ENCODE data around the gene SERPINE3. TPM values are rescaled to one million over a fixed set of nuclear protein-coding genes. Genes with fewer than 3 reads are reported as not detected.

The SERPINE3 gene
- total RNA-seq, 2 donors from 2014 or later, result not detected

- H3K9ac ChIP-seq (ENCODE audit: low read depth in 2 of 2, low read length in 2 of 2), result no peak overlapping the region
- H3K9me3 ChIP-seq, result no peaks in the 10 kb centered on the region
- TF ChIP-seq CTCF (IDR thresholded peaks at IDR 0.05), result no peak
- no peaks in the 10 kb centered on the region for H3K36me3 ChIP-seq
- intact Hi-C loops (cut with DNase I), result no loop called here
- no peak for DNase-seq
- H3K4me3 ChIP-seq, result no peak overlapping the region
- H3K27me3 ChIP-seq, result no peaks in the 10 kb centered on the region
- H3K4me1 ChIP-seq, result no peaks in the 10 kb centered on the region
- H3K27ac ChIP-seq, result no peak overlapping the region
Measured at GRCh38 chr13:51331354-51331861, 8.1 kb upstream of the SERPINE3 start.

- no peak for TF ChIP-seq CTCF (IDR thresholded peaks at IDR 0.05)
- no peak overlapping the region for H3K4me3 ChIP-seq
- intact Hi-C loops (cut with DNase I), result no loop called here
- H3K9ac ChIP-seq (ENCODE audit: low read depth in 2 of 2, low read length in 2 of 2), result no peak overlapping the region
- H3K36me3 ChIP-seq, result no peaks in the 10 kb centered on the region
- no peak for DNase-seq
- no peaks in the 10 kb centered on the region for H3K27me3 ChIP-seq
- no peaks in the 10 kb centered on the region for H3K9me3 ChIP-seq
- no peak overlapping the region for H3K27ac ChIP-seq
- H3K4me1 ChIP-seq, result no peaks in the 10 kb centered on the region
Measured at GRCh38 chr13:51332566-51333361, 6.7 kb upstream of the SERPINE3 start.

GRCh38 chr13:51333421-51333820 is 6.1 kb upstream of the SERPINE3 start:
- DNase-seq, result no peak
- no peak overlapping the region for H3K9ac ChIP-seq (ENCODE audit: low read depth in 2 of 2, low read length in 2 of 2)
- no peaks in the 10 kb centered on the region for H3K4me1 ChIP-seq
- H3K9me3 ChIP-seq, result no peaks in the 10 kb centered on the region
- no peak overlapping the region for H3K27ac ChIP-seq
- intact Hi-C loops (cut with DNase I), result no loop called here
- no peak for TF ChIP-seq CTCF (IDR thresholded peaks at IDR 0.05)
- H3K27me3 ChIP-seq, result no peaks in the 10 kb centered on the region
- no peaks in the 10 kb centered on the region for H3K36me3 ChIP-seq
- no peak overlapping the region for H3K4me3 ChIP-seq

- no peaks in the 10 kb centered on the region for H3K4me1 ChIP-seq
- no peak for TF ChIP-seq CTCF (IDR thresholded peaks at IDR 0.05)
- H3K27ac ChIP-seq, result no peak overlapping the region
- H3K9me3 ChIP-seq, result no peaks in the 10 kb centered on the region
- H3K9ac ChIP-seq (ENCODE audit: low read depth in 2 of 2, low read length in 2 of 2), result no peak overlapping the region
- no peak for DNase-seq
- no peaks in the 10 kb centered on the region for H3K27me3 ChIP-seq
- no peaks in the 10 kb centered on the region for H3K36me3 ChIP-seq
- no peak overlapping the region for H3K4me3 ChIP-seq
- intact Hi-C loops (cut with DNase I), result no loop called here
Measured at GRCh38 chr13:51333826-51334225, 5.7 kb upstream of the SERPINE3 start.

GRCh38 chr13:51336746-51337145 is 2.7 kb upstream of the SERPINE3 start:
- TF ChIP-seq CTCF (IDR thresholded peaks at IDR 0.05), result no peak
- intact Hi-C loops (cut with DNase I), result no loop called here
- Histone ChIP-seq H3K27me3 (no peaks in the 10 kb centered on the region), H3K36me3 (no peaks in the 10 kb centered on the region), H3K4me3 (no peak overlapping the region), H3K9ac (ENCODE audit: low read depth in 2 of 2, low read length in 2 of 2) (no peak overlapping the region), H3K4me1 (no peaks in the 10 kb centered on the region), H3K9me3 (no peaks in the 10 kb centered on the region), H3K27ac (no peak overlapping the region)
- DNase-seq, result no peak

All from colonic mucosa (tissue), 4 donors.